Hepatocyte (in vitro differentiated cells): ENCODE results near the gene KRT75.

ENCODE experiments used
- CTCF ChIP-seq: fragments of 200-600 bp; sonication (generic); IDR thresholded peaks from 2 replicates; pipeline ENCODE4 v1.5.1; 2016; ENCODE audit warnings: antibody characterized with exemption, mild to moderate bottlenecking; ENCODE audit not compliant: poor library complexity
- EZH2 ChIP-seq: fragments of 200-600 bp; sonication (generic); IDR thresholded peaks from 2 replicates; pipeline ENCODE4 v1.6.1; 2016; ENCODE audit warnings: antibody characterized with exemption, mild to moderate bottlenecking, borderline replicate concordance
- EZH2phosphoT487 ChIP-seq: fragments of 200-600 bp; sonication (generic); IDR thresholded peaks from one replicate; pipeline ENCODE4 v1.6.1; 2018; ENCODE audit warnings: antibody characterized with exemption, mild to moderate bottlenecking, low read depth, moderate library complexity; ENCODE audit not compliant: unreplicated experiment, severe bottlenecking

DNA sequence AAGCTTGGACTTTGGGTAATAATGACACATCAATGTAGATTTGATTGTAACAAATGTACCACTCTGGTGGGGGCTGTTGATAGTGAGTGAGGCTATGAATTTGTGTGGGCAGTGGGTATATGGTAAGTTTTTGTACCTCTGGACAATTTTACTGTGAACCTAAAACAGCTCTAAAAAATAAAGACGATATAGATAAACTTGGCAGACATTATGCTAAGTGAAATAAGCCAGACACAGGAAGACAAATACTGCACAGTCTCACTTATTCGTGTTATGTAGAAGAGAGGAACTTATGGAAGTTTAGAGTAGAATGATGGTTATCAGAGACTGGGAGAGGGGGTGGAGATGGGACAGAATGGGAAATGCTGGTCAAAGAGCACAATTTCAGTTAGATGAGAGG is 30.7 kb upstream of the KRT75 start:
- no peak for TF ChIP-seq EZH2
- no peak for TF ChIP-seq CTCF
- TF ChIP-seq EZH2phosphoT487: no peak
